ENCODE data around the gene EPHA2.

GRCh38 chr1:16189003-16189402 is 33.1 kb upstream of the EPHA2 start:
- TF ChIP-seq CTCF (IDR thresholded peaks at IDR 0.05): no peak
- TF ChIP-seq POLR2A (IDR thresholded peaks at IDR 0.05): no peak
